GM12891 (cell line): Measurements from ENCODE around the gene BRI3BP.

Experiments used
- DNase-seq: peaks from one replicate; pipeline ENCODE4 v3.0.0; 2011; ENCODE audit warnings: low spot score; ENCODE audit not compliant: insufficient read length
- FAIRE-seq: peaks from 2 replicates; lab custom pipeline; 2011; peaks lifted over from hg19 to GRCh38; lab: Jason Lieb, UNC
- PAX5 ChIP-seq: IDR thresholded peaks from 2 replicates; pipeline ENCODE4 v1.6.1; 2011; ENCODE audit warnings: low read length, moderate library complexity, mild to moderate bottlenecking; ENCODE audit not compliant: insufficient read depth, severe bottlenecking
- POLR2A ChIP-seq: IDR thresholded peaks from 2 replicates; pipeline ENCODE4 v1.6.1; 2011; ENCODE audit warnings: low read depth, low read length, control low read depth
- POLR2AphosphoS5 ChIP-seq: IDR thresholded peaks from 2 replicates; pipeline ENCODE4 v1.6.1; 2011; ENCODE audit warnings: low read depth, low read length, control low read depth
- POU2F2 ChIP-seq: IDR thresholded peaks from 2 replicates; pipeline ENCODE4 v1.6.1; 2011; ENCODE audit warnings: low read depth, mild to moderate bottlenecking, control low read depth, low read length, moderate library complexity
- SPI1 ChIP-seq: IDR thresholded peaks from 2 replicates; pipeline ENCODE4 v1.6.1; 2011; ENCODE audit warnings: low read depth, low read length, control low read depth
- TAF1 ChIP-seq: IDR thresholded peaks from 2 replicates; pipeline ENCODE4 v1.6.1; 2011; ENCODE audit warnings: low read depth, low read length, control low read depth

BRI3BP gene

GRCh38 chr12:124998705-124999104 is 5.3 kb downstream of the BRI3BP start:
- TF ChIP-seq SPI1 (no peak), POU2F2 (no peak), PAX5 (no peak)
- DNase-seq (no peak), FAIRE-seq (no peak)

- TF ChIP-seq POU2F2 (no peak), TAF1 (no peak), PAX5 (no peak), SPI1 (no peak), POLR2AphosphoS5 (no peak), POLR2A (no peak)
- no peak for FAIRE-seq
- no peak for DNase-seq
Observed at GRCh38 chr12:125001636-125002035, 8.2 kb downstream of the BRI3BP start.

GRCh38 chr12:125003021-125003420 is 9.6 kb downstream of the BRI3BP start:
- FAIRE-seq (no peak), DNase-seq (no peak)
- TF ChIP-seq SPI1 (no peak), PAX5 (no peak), TAF1 (no peak), POU2F2 (no peak), POLR2AphosphoS5 (no peak), POLR2A (no peak)

GRCh38 chr12:125004621-125005020 is 11.2 kb downstream of the BRI3BP start:
- DNase-seq (no peak), FAIRE-seq (no peak)
- TF ChIP-seq TAF1: no peak
- TF ChIP-seq POU2F2: no peak
- no peak for TF ChIP-seq POLR2A
- TF ChIP-seq PAX5: no peak
- no peak for TF ChIP-seq POLR2AphosphoS5
- no peak for TF ChIP-seq SPI1

GRCh38 chr12:125005652-125006051 is 12.2 kb downstream of the BRI3BP start:
- TF ChIP-seq PAX5 (no peak), POLR2A (no peak), TAF1 (no peak), POLR2AphosphoS5 (no peak), POU2F2 (no peak), SPI1 (no peak)
- DNase-seq: no peak
- FAIRE-seq: no peak

GRCh38 chr12:125006365-125006764 is 12.9 kb downstream of the BRI3BP start:
- no peak for FAIRE-seq
- TF ChIP-seq POLR2AphosphoS5: no peak
- no peak for TF ChIP-seq PAX5
- TF ChIP-seq SPI1: no peak
- TF ChIP-seq TAF1: no peak
- TF ChIP-seq POLR2A: no peak
- no peak for TF ChIP-seq POU2F2

GRCh38 chr12:125013816-125014442 is 20.5 kb downstream of the BRI3BP start:
- FAIRE-seq (no peak), DNase-seq (no peak)
- no peak for TF ChIP-seq POLR2A
- TF ChIP-seq TAF1: no peak
- no peak for TF ChIP-seq POLR2AphosphoS5
- no peak for TF ChIP-seq PAX5
- no peak for TF ChIP-seq SPI1
- TF ChIP-seq POU2F2: no peak

More at GRCh38 chr12:125006365-125006764, 12.9 kb downstream of the BRI3BP start:
- no peak for DNase-seq

- FAIRE-seq (peak; percentile 31), DNase-seq (no peak)
- TF ChIP-seq POLR2A (no peak), POU2F2 (no peak), TAF1 (no peak), PAX5 (no peak), SPI1 (no peak), POLR2AphosphoS5 (no peak)
Observed at GRCh38 chr12:125014526-125014925, 21.1 kb downstream of the BRI3BP start.

GRCh38 chr12:125015680-125016310 is 22.4 kb downstream of the BRI3BP start:
- FAIRE-seq (no peak), DNase-seq (no peak)
- no peak for TF ChIP-seq POLR2A
- TF ChIP-seq PAX5: no peak
- TF ChIP-seq POU2F2: no peak
- no peak for TF ChIP-seq SPI1
